ENCODE results near the gene GLYR1.

- TF ChIP-seq, protein P1, sequence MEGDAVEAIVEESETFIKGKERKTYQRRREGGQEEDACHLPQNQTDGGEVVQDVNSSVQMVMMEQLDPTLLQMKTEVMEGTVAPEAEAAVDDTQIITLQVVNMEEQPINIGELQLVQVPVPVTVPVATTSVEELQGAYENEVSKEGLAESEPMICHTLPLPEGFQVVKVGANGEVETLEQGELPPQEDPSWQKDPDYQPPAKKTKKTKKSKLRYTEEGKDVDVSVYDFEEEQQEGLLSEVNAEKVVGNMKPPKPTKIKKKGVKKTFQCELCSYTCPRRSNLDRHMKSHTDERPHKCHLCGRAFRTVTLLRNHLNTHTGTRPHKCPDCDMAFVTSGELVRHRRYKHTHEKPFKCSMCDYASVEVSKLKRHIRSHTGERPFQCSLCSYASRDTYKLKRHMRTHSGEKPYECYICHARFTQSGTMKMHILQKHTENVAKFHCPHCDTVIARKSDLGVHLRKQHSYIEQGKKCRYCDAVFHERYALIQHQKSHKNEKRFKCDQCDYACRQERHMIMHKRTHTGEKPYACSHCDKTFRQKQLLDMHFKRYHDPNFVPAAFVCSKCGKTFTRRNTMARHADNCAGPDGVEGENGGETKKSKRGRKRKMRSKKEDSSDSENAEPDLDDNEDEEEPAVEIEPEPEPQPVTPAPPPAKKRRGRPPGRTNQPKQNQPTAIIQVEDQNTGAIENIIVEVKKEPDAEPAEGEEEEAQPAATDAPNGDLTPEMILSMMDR (conservative IDR thresholded peaks at IDR 0.05; ENCODE audit: low read depth, low read length): no peak
- TF ChIP-seq USF2 (IDR thresholded peaks at IDR 0.05; ENCODE audit: low read depth, low read length) (no peak), CEBPB (IDR thresholded peaks at IDR 0.05; ENCODE audit: low read depth, low read length) (no peak), RCOR1 (IDR thresholded peaks at IDR 0.05; ENCODE audit: insufficient replicate concordance, low read length) (no peak), NFE2L2 (IDR thresholded peaks at IDR 0.05; ENCODE audit: low read depth, low read length) (no peak)
Measured at GRCh38 chr16:4868026-4868425, 20.9 kb upstream of the GLYR1 start.
